Activated CD4-positive, alpha-beta T cell treated with anti-CD3 and anti-CD28 coated beads, Interleukin-2, amount 10 ng/mL, durations not matched to agents 24 days and 14 days (primary cell): ENCODE results near the gene AKR7A2. TPM values are rescaled to one million over a fixed set of nuclear protein-coding genes. Genes with fewer than 3 reads are reported as not detected.
A peak's percentile ranks its signal among the peaks of the same experiment; 100 is the strongest.
"Not testable (repeated sequence)": the region's sequence is repeated elsewhere in the genome, so short reads cannot be mapped to it uniquely, and the experiment has no call there.

ENCODE experiments used
- DNase-seq: peaks from one replicate; pipeline ENCODE4 v3.0.0; 2022
- H3K27ac Mint-ChIP-seq: one replicate; pipeline ENCODE4 v1.8.0; 2022; ENCODE audit warnings: mild to moderate bottlenecking, mixed read lengths
- H3K27me3 Mint-ChIP-seq: one replicate; pipeline ENCODE4 v1.8.0; 2022; ENCODE audit warnings: mixed read lengths
- H3K36me3 Mint-ChIP-seq: one replicate; pipeline ENCODE4 v1.8.0; 2022; ENCODE audit warnings: low read depth, mild to moderate bottlenecking, mixed read lengths
- H3K4me1 Mint-ChIP-seq: one replicate; pipeline ENCODE4 v1.8.0; 2021; ENCODE audit warnings: mixed read lengths
- H3K4me3 Mint-ChIP-seq: one replicate; pipeline ENCODE4 v1.8.0; 2022; ENCODE audit warnings: mild to moderate bottlenecking, moderate library complexity, mixed read lengths
- H3K9me3 Mint-ChIP-seq: one replicate; pipeline ENCODE4 v1.8.0; 2021; ENCODE audit warnings: mixed read lengths
- intact Hi-C: fragments of 100-400 bp; cut with micrococcal nuclease; formaldehyde crosslinking; loops from one replicate; pipeline ENCODE4 v1.15.1; 2023
- total RNA-seq: library from RNA; stranded (reverse); gene quantifications from 2 replicates; pipeline ENCODE4 v1.2.3, GENCODE V29; 2022

Gene AKR7A2
- total RNA-seq, 1 donor from 2014 or later: 35.4 TPM

GRCh38 chr1:19287436-19288185 is 24.3 kb downstream of the AKR7A2 start:
- Mint-ChIP-seq H3K36me3 (peaks cover 2% of the 10 kb centered on the region), H3K4me3 (peak overlapping the region; percentile 25), H3K4me1 (peaks cover 2% of the 10 kb centered on the region), H3K27ac (peak overlapping the region; percentile 12), H3K9me3 (no peaks in the 10 kb centered on the region), H3K27me3 (peaks cover 10% of the 10 kb centered on the region)
- no peak for DNase-seq
- intact Hi-C loops: no loop called here

DNA sequence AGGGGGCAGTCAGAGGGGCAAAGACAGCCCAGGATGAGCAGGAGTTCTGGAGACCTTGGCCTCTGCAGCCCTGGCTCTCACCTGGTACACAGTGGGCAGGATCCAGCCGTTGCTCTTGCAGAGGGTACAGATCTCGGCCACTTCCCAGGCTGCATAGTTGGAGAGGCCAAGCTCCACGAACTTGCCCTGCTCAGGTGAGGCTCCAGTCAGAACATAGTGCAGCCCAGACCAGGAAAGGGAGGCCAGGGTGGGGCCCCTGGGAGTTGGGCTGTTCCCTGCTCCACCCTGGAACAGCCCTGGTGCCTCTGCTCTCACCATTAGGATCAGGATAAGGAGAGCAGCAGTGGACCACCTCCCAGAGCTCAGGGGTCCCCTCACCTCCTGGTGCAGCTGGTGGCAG is 26.1 kb downstream of the AKR7A2 start:
- H3K9me3 Mint-ChIP-seq, H3K4me1 Mint-ChIP-seq, H3K4me3 Mint-ChIP-seq, intact Hi-C loops, DNase-seq, H3K27ac Mint-ChIP-seq, H3K36me3 Mint-ChIP-seq: not testable (repeated sequence)
- peaks cover 10% of the 10 kb centered on the region for H3K27me3 Mint-ChIP-seq

DNA sequence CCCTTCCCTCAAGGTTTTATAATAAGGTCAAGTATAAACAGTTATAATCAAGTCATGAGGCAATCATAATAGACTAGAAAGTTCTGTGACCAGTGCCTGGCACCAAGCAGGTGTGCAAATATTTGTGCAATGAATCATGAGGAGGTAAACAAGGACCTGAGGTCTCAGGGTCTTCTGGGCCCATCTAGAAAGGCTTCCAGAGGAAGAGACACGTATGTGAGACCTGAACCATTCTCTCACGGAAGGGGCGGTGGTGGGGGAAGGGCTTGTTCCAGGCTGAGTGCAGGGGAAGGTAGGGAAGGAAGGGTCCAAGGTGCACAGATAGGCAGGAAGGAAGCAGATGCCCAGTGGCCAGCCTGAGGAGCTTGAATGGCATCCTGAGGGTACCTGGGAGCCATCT is 26.6 kb downstream of the AKR7A2 start:
- H3K4me1 Mint-ChIP-seq, H3K9me3 Mint-ChIP-seq, intact Hi-C loops, H3K4me3 Mint-ChIP-seq, H3K36me3 Mint-ChIP-seq, H3K27ac Mint-ChIP-seq, DNase-seq: not testable (repeated sequence)
- H3K27me3 Mint-ChIP-seq: peaks cover 10% of the 10 kb centered on the region

GRCh38 chr1:19284881-19285280 is 27.1 kb downstream of the AKR7A2 start:
- Mint-ChIP-seq H3K27ac (no peak overlapping the region), H3K36me3 (peaks cover 1% of the 10 kb centered on the region)

DNA sequence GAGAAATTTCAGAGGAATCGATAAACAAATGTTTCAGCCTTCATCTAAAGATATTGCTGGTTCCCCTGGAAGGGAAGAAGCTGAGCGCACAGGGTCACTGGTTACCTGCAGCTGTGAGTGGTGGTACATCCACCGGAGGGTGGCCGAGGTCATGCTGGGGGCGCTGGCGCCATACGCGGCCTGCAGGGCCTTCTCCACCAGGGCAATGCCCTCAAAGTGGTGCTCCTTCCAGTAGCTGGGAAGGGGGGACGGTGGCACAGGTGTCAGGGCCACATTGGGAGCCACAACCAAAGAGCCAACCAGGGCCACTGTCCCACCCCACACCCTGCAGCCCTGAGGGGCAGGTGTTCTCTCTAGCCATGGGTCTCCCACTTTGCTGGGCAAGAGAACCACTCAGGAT is 28.1 kb downstream of the AKR7A2 start:
- peaks cover 2% of the 10 kb centered on the region for H3K4me1 Mint-ChIP-seq
- H3K9me3 Mint-ChIP-seq: no peaks in the 10 kb centered on the region
- no peak overlapping the region for H3K27ac Mint-ChIP-seq
- intact Hi-C loops: no loop called here
- DNase-seq: no peak
- H3K27me3 Mint-ChIP-seq: peaks cover 6% of the 10 kb centered on the region
- no peak overlapping the region for H3K4me3 Mint-ChIP-seq
- peaks cover 1% of the 10 kb centered on the region for H3K36me3 Mint-ChIP-seq

More at GRCh38 chr1:19284881-19285280, 27.1 kb downstream of the AKR7A2 start:
- intact Hi-C loops: no loop called here
- peaks cover 2% of the 10 kb centered on the region for H3K4me1 Mint-ChIP-seq
- DNase-seq: no peak
- H3K9me3 Mint-ChIP-seq: no peaks in the 10 kb centered on the region
- peaks cover 9% of the 10 kb centered on the region for H3K27me3 Mint-ChIP-seq
- no peak overlapping the region for H3K4me3 Mint-ChIP-seq

DNA sequence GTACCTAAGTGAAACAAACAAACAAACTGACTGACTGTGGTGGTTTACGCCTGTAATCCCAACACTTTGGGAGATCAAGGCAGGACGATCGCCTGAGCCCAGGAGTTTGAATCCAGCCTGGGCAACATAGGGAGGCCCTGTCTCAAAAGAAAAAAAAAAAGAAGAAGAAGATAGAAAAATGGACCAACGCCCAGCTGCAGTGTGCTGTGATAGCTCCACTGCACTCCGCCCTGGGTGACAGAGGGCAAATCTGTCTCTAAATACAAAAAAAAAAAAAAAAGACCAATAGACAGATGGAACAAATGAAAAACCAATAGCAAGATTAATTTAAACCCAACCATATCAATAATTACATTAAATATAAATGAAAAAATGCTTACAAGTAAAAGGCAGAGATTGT is 37.3 kb downstream of the AKR7A2 start:
- H3K36me3 Mint-ChIP-seq: peaks cover 2% of the 10 kb centered on the region
- H3K27me3 Mint-ChIP-seq: peaks cover 11% of the 10 kb centered on the region
- H3K27ac Mint-ChIP-seq: no peak overlapping the region
- no peak for DNase-seq
- H3K4me1 Mint-ChIP-seq: no peaks in the 10 kb centered on the region
- intact Hi-C loops: no loop called here
- H3K4me3 Mint-ChIP-seq: no peak overlapping the region
- peaks cover 4% of the 10 kb centered on the region for H3K9me3 Mint-ChIP-seq

- H3K36me3 Mint-ChIP-seq, H3K4me3 Mint-ChIP-seq, DNase-seq, H3K27ac Mint-ChIP-seq, H3K4me1 Mint-ChIP-seq, intact Hi-C loops, H3K9me3 Mint-ChIP-seq: not testable (repeated sequence)
- H3K27me3 Mint-ChIP-seq: peaks cover 11% of the 10 kb centered on the region
Measured at GRCh38 chr1:19273844-19274531, 38.0 kb downstream of the AKR7A2 start.

GRCh38 chr1:19273106-19273843 is 38.7 kb downstream of the AKR7A2 start:
- peaks cover 4% of the 10 kb centered on the region for H3K9me3 Mint-ChIP-seq
- H3K36me3 Mint-ChIP-seq: peaks cover 2% of the 10 kb centered on the region
- DNase-seq: no peak
- peaks cover 11% of the 10 kb centered on the region for H3K27me3 Mint-ChIP-seq
- H3K4me1 Mint-ChIP-seq: no peaks in the 10 kb centered on the region
- H3K4me3 Mint-ChIP-seq: no peak overlapping the region
- intact Hi-C loops: no loop called here
- no peak overlapping the region for H3K27ac Mint-ChIP-seq

GRCh38 chr1:19272064-19272463 is 39.9 kb downstream of the AKR7A2 start:
- Mint-ChIP-seq H3K27ac (no peak overlapping the region), H3K9me3 (peaks cover 4% of the 10 kb centered on the region), H3K36me3 (peaks cover 2% of the 10 kb centered on the region), H3K27me3 (peaks cover 11% of the 10 kb centered on the region), H3K4me1 (no peaks in the 10 kb centered on the region), H3K4me3 (no peak overlapping the region)
- DNase-seq: no peak
- intact Hi-C loops: no loop called here

DNA sequence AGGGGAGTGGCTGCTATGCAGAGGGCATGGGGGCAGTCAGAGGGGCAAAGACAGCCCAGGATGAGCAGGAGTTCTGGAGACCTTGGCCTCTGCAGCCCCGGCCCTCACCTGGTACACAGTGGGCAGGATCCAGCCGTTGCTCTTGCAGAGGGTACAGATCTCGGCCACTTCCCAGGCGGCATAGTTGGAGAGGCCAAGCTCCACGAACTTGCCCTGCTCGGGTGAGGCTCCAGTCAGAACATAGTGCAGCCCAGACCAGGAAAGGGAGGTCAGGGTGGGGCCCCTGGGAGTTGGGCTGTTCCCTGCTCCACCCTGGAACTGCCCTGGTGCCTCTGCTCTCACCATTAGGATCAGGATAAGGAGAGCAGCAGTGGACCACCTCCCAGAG is 41.6 kb downstream of the AKR7A2 start:
- H3K36me3 Mint-ChIP-seq, H3K4me3 Mint-ChIP-seq, H3K4me1 Mint-ChIP-seq, H3K27ac Mint-ChIP-seq, DNase-seq, H3K9me3 Mint-ChIP-seq, intact Hi-C loops: not testable (repeated sequence)
- H3K27me3 Mint-ChIP-seq: peaks cover 11% of the 10 kb centered on the region

DNA sequence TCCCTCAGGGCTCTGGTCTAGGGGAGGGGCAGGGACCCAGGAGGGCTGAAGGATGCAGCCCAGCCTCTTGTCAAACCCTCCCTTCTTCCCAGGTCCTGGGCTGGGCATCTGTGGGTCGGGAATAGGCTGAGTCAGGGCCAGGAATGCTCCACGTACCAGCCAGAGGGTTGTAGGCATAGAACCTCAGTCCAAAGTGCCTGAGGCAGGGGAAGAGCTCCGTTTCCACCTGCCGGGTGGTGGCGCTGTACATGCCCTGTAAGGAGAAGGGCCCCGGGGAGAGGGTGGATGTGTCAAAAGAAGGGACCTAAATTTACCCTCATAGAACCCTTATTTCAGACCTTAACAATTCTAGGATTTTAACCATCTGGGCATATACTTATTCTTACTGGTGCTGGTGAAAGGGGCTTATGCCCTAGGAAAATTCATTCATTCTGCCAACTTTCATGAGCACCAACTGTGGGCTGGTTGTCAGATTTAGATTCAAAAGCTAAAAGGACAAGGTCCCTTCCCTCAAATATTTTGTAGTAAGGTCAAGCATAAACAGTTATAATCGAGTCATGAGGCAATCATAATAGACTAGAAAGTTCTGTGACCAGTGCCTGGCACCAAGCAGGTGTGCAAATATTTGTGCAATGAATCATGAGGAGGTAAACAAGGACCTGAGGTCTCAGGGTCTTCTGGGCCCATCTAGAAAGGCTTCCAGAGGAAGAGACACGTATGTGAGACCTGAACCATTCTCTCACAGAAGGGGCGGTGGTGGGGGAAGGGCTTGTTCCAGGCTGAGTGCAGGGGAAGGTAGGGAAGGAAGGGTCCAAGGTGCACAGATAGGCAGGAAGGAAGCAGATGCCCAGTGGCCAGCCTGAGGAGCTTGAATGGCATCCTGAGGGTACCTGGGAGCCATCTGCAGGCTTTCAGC is 42.3 kb downstream of the AKR7A2 start:
- DNase-seq, H3K36me3 Mint-ChIP-seq, H3K4me1 Mint-ChIP-seq, H3K4me3 Mint-ChIP-seq, H3K9me3 Mint-ChIP-seq, intact Hi-C loops, H3K27ac Mint-ChIP-seq: not testable (repeated sequence)
- H3K27me3 Mint-ChIP-seq: peaks cover 11% of the 10 kb centered on the region

DNA sequence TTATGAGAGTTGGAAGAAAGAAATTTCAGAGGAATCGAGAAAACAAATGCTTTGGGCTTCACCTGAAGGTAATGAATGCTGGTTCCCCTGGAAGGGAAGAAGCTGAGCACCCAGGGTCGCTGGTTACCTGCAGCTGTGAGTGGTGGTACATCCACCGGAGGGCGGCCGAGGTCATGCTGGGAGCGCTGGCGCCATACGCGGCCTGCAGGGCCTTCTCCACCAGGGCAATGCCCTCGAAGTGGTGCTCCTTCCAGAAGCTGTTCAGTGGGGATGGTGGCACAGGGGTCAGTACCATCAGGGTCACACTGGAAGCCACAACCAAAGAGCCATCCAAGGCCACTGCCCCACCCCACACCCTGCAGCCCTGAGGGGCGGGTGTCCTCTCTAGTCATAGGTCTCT is 43.5 kb downstream of the AKR7A2 start:
- intact Hi-C loops: no loop called here
- H3K27me3 Mint-ChIP-seq: peaks cover 9% of the 10 kb centered on the region
- no peak overlapping the region for H3K4me3 Mint-ChIP-seq
- H3K36me3 Mint-ChIP-seq: no peaks in the 10 kb centered on the region
- DNase-seq: no peak
- H3K4me1 Mint-ChIP-seq: no peaks in the 10 kb centered on the region
- no peaks in the 10 kb centered on the region for H3K9me3 Mint-ChIP-seq
- no peak overlapping the region for H3K27ac Mint-ChIP-seq

DNA sequence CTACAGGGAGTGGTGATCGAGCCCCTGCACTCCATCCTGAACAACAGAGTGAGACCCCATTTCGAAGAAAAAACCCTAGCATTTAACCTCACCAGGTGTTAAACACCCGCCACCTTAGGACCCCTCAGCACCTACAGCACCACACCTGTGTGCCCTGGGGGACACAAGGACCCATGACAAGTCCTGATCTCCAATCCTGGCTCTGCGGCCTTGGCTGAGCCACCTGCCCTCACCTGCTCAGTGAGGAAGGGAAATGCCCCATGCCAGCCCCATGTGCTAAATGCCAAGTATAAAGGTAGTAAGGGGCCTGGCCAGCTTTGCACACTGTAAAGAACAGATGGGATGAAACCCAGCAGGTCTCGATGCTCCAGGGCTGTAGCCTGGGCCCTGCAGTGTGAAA is 49.2 kb downstream of the AKR7A2 start:
- no peak overlapping the region for H3K4me3 Mint-ChIP-seq
- H3K9me3 Mint-ChIP-seq: no peaks in the 10 kb centered on the region
- H3K36me3 Mint-ChIP-seq: peaks cover 22% of the 10 kb centered on the region
- intact Hi-C loops: no loop called here
- H3K27ac Mint-ChIP-seq: no peak overlapping the region
- no peaks in the 10 kb centered on the region for H3K27me3 Mint-ChIP-seq
- H3K4me1 Mint-ChIP-seq: no peaks in the 10 kb centered on the region
- DNase-seq: no peak
